Endothelial cell of umbilical vein (primary cell): ENCODE measurements around the gene MUL1. TPM values are rescaled to one million over a fixed set of nuclear protein-coding genes. Genes with fewer than 3 reads are reported as not detected.
"Not testable (repeated sequence)": the region's sequence is repeated elsewhere in the genome, so short reads cannot be mapped to it uniquely, and the experiment has no call there.

Experiments used
- BruUV-seq: library from RNA; stranded (reverse); fragments of 400-500 nt; replicated peaks from 2 replicates; lab custom pipeline; 2021; lab: Mats Ljungman, UMichigan
- CTCF ChIA-PET: fragments of 300-600, 350-600 bp; sonication (Branson Sonifier 250); formaldehyde crosslinking; loops from one replicate; lab custom pipeline; 2021; ENCODE audit warnings: antibody characterized with exemption, inconsistent platforms; lab: Charles Lee
- POLR2A ChIA-PET: fragments of 300-600, 350-600 bp; sonication (Branson Sonifier 250); formaldehyde crosslinking; loops from one replicate; lab custom pipeline; 2021; ENCODE audit warnings: antibody characterized with exemption, inconsistent platforms; lab: Charles Lee
- DNase-seq: peaks from one replicate; pipeline ENCODE4 v3.0.0-alpha.2; 2011; ENCODE audit warnings: low read depth, low spot score
- FAIRE-seq: peaks from 2 replicates; lab custom pipeline; 2011; peaks lifted over from hg19 to GRCh38; lab: Jason Lieb, UNC
- H2AFZ ChIP-seq: 2 replicates; pipeline ENCODE4 v1.6.0; 2012; ENCODE audit warnings: low read depth, low read length, control low read depth, inconsistent platforms
- H3K27ac ChIP-seq: 2 replicates; pipeline ENCODE4 v1.5.1; 2011; ENCODE audit warnings: low read depth, mild to moderate bottlenecking, control low read depth, low read length, moderate library complexity; ENCODE audit not compliant: insufficient read depth
- H3K27me3 ChIP-seq, 2 experiments: 2 replicates each; pipeline versions ENCODE4 v1.6.0 to v1.6.1; 2011; ENCODE audit warnings: low read length in 2 of 2, mixed read lengths in 1 of 2; ENCODE audit not compliant: control insufficient read depth in 2 of 2, insufficient read depth in 2 of 2
- H3K36me3 ChIP-seq, 2 experiments: 2 replicates in 1 of 2; 3 replicates in 1 of 2; pipeline ENCODE4 v1.5.1; 2011; ENCODE audit warnings: low read length in 2 of 2, mild to moderate bottlenecking in 1 of 2, moderate library complexity in 1 of 2; ENCODE audit not compliant: control insufficient read depth in 2 of 2, insufficient read depth in 2 of 2; ENCODE audit errors: extremely low read depth in 1 of 2
- H3K4me1 ChIP-seq: 3 replicates; pipeline ENCODE4 v1.5.1; 2011; ENCODE audit warnings: mild to moderate bottlenecking, low read length; ENCODE audit not compliant: control insufficient read depth, insufficient read depth; ENCODE audit errors: extremely low read depth
- H3K4me2 ChIP-seq: 2 replicates; pipeline ENCODE4 v1.6.1; 2011; ENCODE audit warnings: low read length, control low read depth, mixed read lengths; ENCODE audit not compliant: insufficient read depth
- H3K4me3 ChIP-seq, 3 experiments: fragments of 200-600 bp in 1 of 3; sonication (generic), shearing (Covaris generic) in 1 of 3; replicated peaks in 1 of 3; 2 replicates each; pipeline ENCODE4 v1.5.1; 2011 to 2016; ENCODE audit warnings: control low read depth in 3 of 3, low read length in 3 of 3, mild to moderate bottlenecking in 2 of 3, inconsistent platforms in 1 of 3, low read depth in 1 of 3, moderate library complexity in 1 of 3; ENCODE audit not compliant: insufficient read depth in 1 of 3
- H3K79me2 ChIP-seq: 2 replicates; pipeline ENCODE4 v1.6.0; 2012; ENCODE audit warnings: low read length, inconsistent platforms; ENCODE audit not compliant: control insufficient read depth, insufficient read depth
- H3K9ac ChIP-seq: replicated peaks from 2 replicates; pipeline ENCODE3; 2011; ENCODE audit warnings: low read length, control low read depth; ENCODE audit not compliant: insufficient read depth; ENCODE audit errors: extremely low read depth
- H3K9me1 ChIP-seq: replicated peaks from 3 replicates; pipeline ENCODE4 v1.6.0; 2011; ENCODE audit warnings: mild to moderate bottlenecking, low read length; ENCODE audit not compliant: control insufficient read depth, insufficient read depth; ENCODE audit errors: extremely low read depth
- H3K9me3 ChIP-seq: replicated peaks from 2 replicates; pipeline ENCODE4 v1.5.1; 2012; ENCODE audit warnings: low read length, inconsistent platforms; ENCODE audit not compliant: control insufficient read depth, insufficient read depth
- H4K20me1 ChIP-seq: replicated peaks from 2 replicates; pipeline ENCODE3; 2011; ENCODE audit warnings: mild to moderate bottlenecking, low read length; ENCODE audit not compliant: control insufficient read depth, insufficient read depth; ENCODE audit errors: extremely low read depth
- POLR2A ChIP-seq: IDR thresholded peaks from 2 replicates; pipeline ENCODE4 v1.6.1; 2012; ENCODE audit warnings: low read depth, mild to moderate bottlenecking, control low read depth, low read length
- POLR2AphosphoS5 ChIP-seq: IDR thresholded peaks from 2 replicates; pipeline ENCODE4 v1.6.1; 2012; ENCODE audit warnings: low read depth, mild to moderate bottlenecking, control low read depth, low read length, moderate library complexity; ENCODE audit not compliant: insufficient read depth
- dilution Hi-C: fragments of 300-500 bp; cut with MboI; formaldehyde crosslinking; loops from one replicate; pipeline ENCODE4 v1.15.0; 2019; ENCODE audit warnings: low sequenced_read_pairs; ENCODE audit not compliant: extremely low pct_ligation_motif_present
- intact Hi-C: fragments of 100-400 bp; cut with micrococcal nuclease; formaldehyde crosslinking; loops from one replicate; pipeline ENCODE4 v1.10.0; 2022
- polyA plus RNA-seq, 4 experiments: library from polyadenylated mRNA; depleted of rRNA in 3 of 4; stranded (reverse) in 3 of 4; unstranded in 1 of 4; fragments of >200 nt; gene quantifications; 2 replicates each; pipeline versions ENCODE4 v1.2.1 to v1.2.3, GENCODE V29; 2011 to 2012; ENCODE audit warnings: missing spikeins in 1 of 4
- total RNA-seq: library from RNA; stranded (reverse); gene quantifications from 2 replicates; pipeline ENCODE4 v1.2.3, GENCODE V29; 2021
- TF ChIP-seq, protein P1 (sequence below), 2 donors: IDR thresholded peaks; 1 replicate in 1 of 2; 2 replicates in 1 of 2; pipeline ENCODE4 v1.5.1; 2011; ENCODE audit warnings: low read length in 2 of 2, mild to moderate bottlenecking in 2 of 2, moderate library complexity in 2 of 2, control low read depth in 1 of 2, inconsistent platforms in 1 of 2, low read depth in 1 of 2; ENCODE audit not compliant: insufficient read depth in 1 of 2; ENCODE audit errors: extremely low read depth in 1 of 2

Gene MUL1
- total and polyA plus RNA-seq, 2 donors (not counting 3 experiments of a cell fraction or from before 2014, with no cell fraction given) = 28.3 to 29.5 TPM

- no peak overlapping the region for H3K4me2 ChIP-seq
- no peaks in the 10 kb centered on the region for H3K9me1 ChIP-seq
- no peak overlapping the region for H3K4me3 ChIP-seq
- H3K27ac ChIP-seq = no peak overlapping the region
- TF ChIP-seq POLR2A (no peak), POLR2AphosphoS5 (no peak)
- TF ChIP-seq, protein P1, sequence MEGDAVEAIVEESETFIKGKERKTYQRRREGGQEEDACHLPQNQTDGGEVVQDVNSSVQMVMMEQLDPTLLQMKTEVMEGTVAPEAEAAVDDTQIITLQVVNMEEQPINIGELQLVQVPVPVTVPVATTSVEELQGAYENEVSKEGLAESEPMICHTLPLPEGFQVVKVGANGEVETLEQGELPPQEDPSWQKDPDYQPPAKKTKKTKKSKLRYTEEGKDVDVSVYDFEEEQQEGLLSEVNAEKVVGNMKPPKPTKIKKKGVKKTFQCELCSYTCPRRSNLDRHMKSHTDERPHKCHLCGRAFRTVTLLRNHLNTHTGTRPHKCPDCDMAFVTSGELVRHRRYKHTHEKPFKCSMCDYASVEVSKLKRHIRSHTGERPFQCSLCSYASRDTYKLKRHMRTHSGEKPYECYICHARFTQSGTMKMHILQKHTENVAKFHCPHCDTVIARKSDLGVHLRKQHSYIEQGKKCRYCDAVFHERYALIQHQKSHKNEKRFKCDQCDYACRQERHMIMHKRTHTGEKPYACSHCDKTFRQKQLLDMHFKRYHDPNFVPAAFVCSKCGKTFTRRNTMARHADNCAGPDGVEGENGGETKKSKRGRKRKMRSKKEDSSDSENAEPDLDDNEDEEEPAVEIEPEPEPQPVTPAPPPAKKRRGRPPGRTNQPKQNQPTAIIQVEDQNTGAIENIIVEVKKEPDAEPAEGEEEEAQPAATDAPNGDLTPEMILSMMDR (IDR thresholded peaks at IDR 0.05; ENCODE audit: extremely low read depth in 1 of 2, insufficient read depth in 1 of 2, low read depth in 1 of 2, low read length in 2 of 2) = peak; percentile 76 to 88
- peak; percentile 83 for DNase-seq
- ChIA-PET POLR2A (interaction anchor here (0.6 kb wide), 1 partner anchor 37 kb away, joined by 3 read pairs; no protein-coding TSS in a partner anchor), CTCF (interaction anchor here (0.7 to 3.7 kb wide), 7 partner anchors 53 to 356 kb away, joined by 3 to 30 read pairs (median 3); partner anchors contain the start of gene PINK1)
- peak overlapping the region; percentile 17 for H2AFZ ChIP-seq
- intact Hi-C loops = loop anchor here (1.0 to 10.0 kb wide), 4 partner anchors 55 to 673 kb away; partner anchors contain the start of gene PINK1
- no peaks in the 10 kb centered on the region for H3K9me3 ChIP-seq
- peak; percentile 95 for FAIRE-seq
- no peak overlapping the region for H3K9ac ChIP-seq
- no peaks in the 10 kb centered on the region for H3K36me3 ChIP-seq
- peaks cover 3 to 6% of the 10 kb centered on the region in 2 experiments for H3K27me3 ChIP-seq
- no peaks in the 10 kb centered on the region for H4K20me1 ChIP-seq
- BruUV-seq = no TSS peak
- no peaks in the 10 kb centered on the region for H3K4me1 ChIP-seq
- H3K79me2 ChIP-seq = no peaks in the 10 kb centered on the region
- dilution Hi-C loops = no loop called here
Observed at GRCh38 chr1:20521960-20522861, 14.3 kb upstream of the MUL1 start.

DNA sequence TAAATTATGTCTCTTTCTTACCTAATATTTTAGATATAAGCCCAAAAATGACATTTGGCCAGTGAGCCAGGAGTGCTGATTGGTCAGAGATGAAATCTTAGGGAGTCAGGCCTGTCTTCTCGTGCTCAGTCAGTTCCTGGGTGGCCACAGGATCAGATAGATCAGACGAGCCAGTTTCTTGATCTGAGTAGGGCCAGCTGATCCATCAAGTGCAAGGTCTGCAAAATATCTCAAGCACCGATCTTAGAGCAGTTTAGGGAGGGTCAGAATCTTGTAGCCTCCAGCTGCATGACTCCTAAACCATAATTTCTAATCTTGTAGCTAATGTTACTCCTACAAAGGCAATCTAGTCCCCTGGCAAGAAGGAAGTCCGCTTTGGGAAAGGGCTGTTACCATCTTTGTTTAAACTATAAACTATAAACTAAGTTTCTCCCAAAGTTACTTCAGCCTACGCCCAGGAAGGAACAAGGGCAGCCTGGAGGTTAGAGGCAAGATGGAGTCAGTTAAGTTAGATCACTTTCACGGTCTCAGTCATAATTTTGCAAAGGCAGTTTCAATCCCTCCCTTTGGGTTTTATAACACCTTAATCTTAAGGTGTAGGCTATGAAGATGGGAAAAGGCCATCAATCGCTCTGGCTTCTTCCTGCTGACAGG, 11.8 kb upstream of the MUL1 start:
- intact Hi-C loops = loop anchor here (5.0 to 10.0 kb wide), 2 partner anchors 58 to 675 kb away; no protein-coding TSS in a partner anchor
- DNase-seq, H3K9ac ChIP-seq, H4K20me1 ChIP-seq, H3K4me3 ChIP-seq, H2AFZ ChIP-seq, H3K79me2 ChIP-seq, FAIRE-seq, H3K4me2 ChIP-seq, dilution Hi-C loops, H3K9me1 ChIP-seq, H3K27ac ChIP-seq, POLR2A ChIA-PET, H3K27me3 ChIP-seq, H3K9me3 ChIP-seq, BruUV-seq, H3K4me1 ChIP-seq, H3K36me3 ChIP-seq: not testable (repeated sequence)
- CTCF ChIA-PET = interaction anchor here (1.2 to 1.5 kb wide), 2 partner anchors 55 to 114 kb away, joined by 3 read pairs; no protein-coding TSS in a partner anchor
